ENCODE data around the gene CHI3L2. TPM values are rescaled to one million over a fixed set of nuclear protein-coding genes. Genes with fewer than 3 reads are reported as not detected.

Gene CHI3L2
- polyA plus RNA-seq, 2 of the 4 experiments (the other 2 are of a cell fraction), result 0.23 to 0.43 TPM

- ChIA-PET CTCF (no interaction called here), POLR2A (no interaction called here)
- no peaks in the 10 kb centered on the region for H3K4me1 ChIP-seq
- FAIRE-seq (no peak), DNase-seq (ENCODE audit: low read depth in 1 of 2, low spot score in 1 of 2) (no peak), ATAC-seq (no peak)
- TF ChIP-seq HMGXB4 (CRISPR knock-in tag; IDR thresholded peaks at IDR 0.05; ENCODE audit: borderline replicate concordance) (no peak), KDM1A (IDR thresholded peaks at IDR 0.05; ENCODE audit: low read depth) (no peak), FOSB (CRISPR knock-in tag; IDR thresholded peaks at IDR 0.05) (no peak), ESRRA (IDR thresholded peaks at IDR 0.05; ENCODE audit: borderline replicate concordance, low read length) (no peak), MAFK (IDR thresholded peaks at IDR 0.05; ENCODE audit: partially characterized antibody) (no peak), FOXS1 (CRISPR knock-in tag; IDR thresholded peaks at IDR 0.05) (no peak), SMC3 (IDR thresholded peaks at IDR 0.05) (no peak), RARB (CRISPR knock-in tag; IDR thresholded peaks at IDR 0.05) (no peak), ZC3H11A (IDR thresholded peaks at IDR 0.05) (no peak), HEYL (CRISPR knock-in tag; IDR thresholded peaks at IDR 0.05) (no peak), EHF (CRISPR knock-in tag; IDR thresholded peaks at IDR 0.05) (no peak), JUNB (IDR thresholded peaks at IDR 0.05) (no peak), HOXB13 (CRISPR knock-in tag; IDR thresholded peaks at IDR 0.05; ENCODE audit: low read depth) (no peak), TFCP2L1 (CRISPR knock-in tag; IDR thresholded peaks at IDR 0.05) (no peak)
- H3K4me2 ChIP-seq, result no peak overlapping the region
- no peak overlapping the region for H3K27ac ChIP-seq
- 22% methylated on average over 4 of the region's 5 CpGs for WGBS (ENCODE audit: missing lambda C conversion rate)
- no peak overlapping the region for H3K4me3 ChIP-seq
- H3K9me3 ChIP-seq, result no peaks in the 10 kb centered on the region
Measured at GRCh38 chr1:111289371-111289770, 61.9 kb downstream of the CHI3L2 start.

- FAIRE-seq (no peak), DNase-seq (ENCODE audit: low read depth in 1 of 2, low spot score in 1 of 2) (no peak), ATAC-seq (no peak)
- no peaks in the 10 kb centered on the region for H3K4me1 ChIP-seq
- no peaks in the 10 kb centered on the region for H3K9me3 ChIP-seq
- CTCF ChIA-PET, result no interaction called here
- H3K27ac ChIP-seq, result no peak overlapping the region
- 46% methylated on average over 3 of the region's 3 CpGs for WGBS (ENCODE audit: missing lambda C conversion rate)
- H3K4me3 ChIP-seq, result no peak overlapping the region
- TF ChIP-seq RARB (CRISPR knock-in tag; IDR thresholded peaks at IDR 0.05) (no peak), HOXB13 (CRISPR knock-in tag; IDR thresholded peaks at IDR 0.05; ENCODE audit: low read depth) (no peak), HOXB5 (CRISPR knock-in tag; IDR thresholded peaks at IDR 0.05) (no peak), MAZ (IDR thresholded peaks at IDR 0.05; ENCODE audit: borderline replicate concordance, low read depth, low read length) (no peak), ZFP36 (IDR thresholded peaks at IDR 0.05; ENCODE audit: borderline replicate concordance, partially characterized antibody) (no peak), POLR2AphosphoS2 (conservative IDR thresholded peaks at IDR 0.05; ENCODE audit: low read length) (no peak), JUNB (IDR thresholded peaks at IDR 0.05) (no peak), MYC (IDR thresholded peaks at IDR 0.05; ENCODE audit: borderline replicate concordance, low read length) (no peak)
- H3K4me2 ChIP-seq, result no peak overlapping the region
- POLR2A ChIA-PET, result no interaction called here
Measured at GRCh38 chr1:111290104-111290503, 62.6 kb downstream of the CHI3L2 start.

GRCh38 chr1:111290630-111291029 is 63.1 kb downstream of the CHI3L2 start, which contains the start of gene CHIA:
TSS of gene CHIA (plus strand) at chr1:111290851. CDS start at chr1:111310468, 19,617 bp downstream.
- ATAC-seq (no peak), FAIRE-seq (no peak), DNase-seq (ENCODE audit: low read depth in 1 of 2, low spot score in 1 of 2) (no peak)
- Histone ChIP-seq H3K4me2 (no peak within 1 kb of the TSS), H3K27ac (no peak within 1 kb of the TSS), H3K9me3 (no peaks in the 10 kb centered on the region), H3K4me3 (no peak within 1 kb of the TSS), H3K4me1 (no peaks in the 10 kb centered on the region)
- CTCF ChIA-PET, result no interaction called here
- POLR2A ChIA-PET, result no interaction called here
- WGBS (ENCODE audit: missing lambda C conversion rate), result 19% methylated on average over 7 of the region's 7 CpGs
- no peak for TF ChIP-seq KDM1A (IDR thresholded peaks at IDR 0.05; ENCODE audit: low read depth)

Small RNA genes within 50 kb of the gene (small RNA-seq; reads per million reads assigned to genes)
- gene AL355816.1, result 0 reads per million in 6 experiments

Other genes with a start within 250 kb of the CHI3L2 start
- gene DRAM2, start 87.6 kb upstream of the CHI3L2 start, polyA plus RNA-seq (2011; rRNA removed), result 69.5 and 99.0 TPM in 2 replicates
- gene DRAM2, start 87.6 kb upstream of the CHI3L2 start, polyA plus RNA-seq (2017; fragmentation: RNase III; extraction: RNeasy Plus Mini Kit Qiagen cat#74134 plus additional on column Dnase treatment), result 17.9 to 19.0 TPM (median 18.7 TPM) in 3 replicates
- gene CEPT1, start 87.5 kb upstream of the CHI3L2 start, polyA plus RNA-seq (2011; rRNA removed), result 26.2 and 26.9 TPM in 2 replicates
- gene CEPT1, start 87.5 kb upstream of the CHI3L2 start, polyA plus RNA-seq (2017; fragmentation: RNase III; extraction: RNeasy Plus Mini Kit Qiagen cat#74134 plus additional on column Dnase treatment), result 11.8 to 12.4 TPM (median 12.3 TPM) in 3 replicates
- 3.4 and 3.6 TPM in 2 replicates for gene DENND2D, start 27.1 kb upstream of the CHI3L2 start, polyA plus RNA-seq (2011; rRNA removed)
- 1.3 to 1.7 TPM (median 1.6 TPM) in 3 replicates for gene DENND2D, start 27.1 kb upstream of the CHI3L2 start, polyA plus RNA-seq (2017; fragmentation: RNase III; extraction: RNeasy Plus Mini Kit Qiagen cat#74134 plus additional on column Dnase treatment)
- gene CHIA, start 63.1 kb downstream of the CHI3L2 start, polyA plus RNA-seq (2011; rRNA removed), result not detected in 2 replicates
- gene CHIA, start 63.1 kb downstream of the CHI3L2 start, polyA plus RNA-seq (2017; fragmentation: RNase III; extraction: RNeasy Plus Mini Kit Qiagen cat#74134 plus additional on column Dnase treatment), result not detected in 3 replicates
- gene OVGP1, start 200.0 kb downstream of the CHI3L2 start, polyA plus RNA-seq (2011; rRNA removed), result 2.1 and 3.3 TPM in 2 replicates
- 0.29 to 0.55 TPM (median 0.52 TPM) in 3 replicates for gene OVGP1, start 200.0 kb downstream of the CHI3L2 start, polyA plus RNA-seq (2017; fragmentation: RNase III; extraction: RNeasy Plus Mini Kit Qiagen cat#74134 plus additional on column Dnase treatment)
- 122 and 157 TPM in 2 replicates for gene WDR77, start 221.5 kb downstream of the CHI3L2 start, polyA plus RNA-seq (2011; rRNA removed)
- gene WDR77, start 221.5 kb downstream of the CHI3L2 start, polyA plus RNA-seq (2017; fragmentation: RNase III; extraction: RNeasy Plus Mini Kit Qiagen cat#74134 plus additional on column Dnase treatment), result 53.0 to 60.0 TPM (median 53.8 TPM) in 3 replicates
- 300 TPM in 2 replicates for gene ATP5PB, start 221.8 kb downstream of the CHI3L2 start, polyA plus RNA-seq (2011; rRNA removed)
- gene ATP5PB, start 221.8 kb downstream of the CHI3L2 start, polyA plus RNA-seq (2017; fragmentation: RNase III; extraction: RNeasy Plus Mini Kit Qiagen cat#74134 plus additional on column Dnase treatment), result 261 to 328 TPM (median 275 TPM) in 3 replicates
- 0.28 and 0.46 TPM in 2 replicates for gene C1orf162, start 246.3 kb downstream of the CHI3L2 start, polyA plus RNA-seq (2011; rRNA removed)
- gene C1orf162, start 246.3 kb downstream of the CHI3L2 start, polyA plus RNA-seq (2017; fragmentation: RNase III; extraction: RNeasy Plus Mini Kit Qiagen cat#74134 plus additional on column Dnase treatment), result 0.16 to 0.17 TPM (median 0.17 TPM) in 3 replicates

Data from A549 (cell line).